Measurements from ENCODE around the gene DAP.

GRCh38 chr5:10743951-10744350 is 17.1 kb downstream of the DAP start:
- TF ChIP-seq CTCF (IDR thresholded peaks at IDR 0.05) (no peak), POLR2AphosphoS5 (IDR thresholded peaks at IDR 0.05; ENCODE audit: insufficient read depth in 1 of 2, low read depth in 1 of 2) (no peak)
